HCT116 (cell line): ENCODE data around the gene UNC50. TPM values are rescaled to one million over a fixed set of nuclear protein-coding genes. Genes with fewer than 3 reads are reported as not detected.

Experiments
- ATAC-seq: fragments of 200-7000 bp; cut with Tn5 transposase; 2 replicates; pipeline ENCODE4 v1.9.1; 2020; ENCODE audit warnings: mild to moderate bottlenecking, moderate library complexity
- BruUV-seq: library from RNA; stranded (reverse); fragments of 400-500 nt; replicated peaks from 2 replicates; lab custom pipeline; 2021; lab: Mats Ljungman, UMichigan
- CTCF ChIA-PET: fragments of 300-600 bp; sonication (Branson Sonifier 250); formaldehyde crosslinking; loops from one replicate; lab custom pipeline; 2021; ENCODE audit warnings: antibody characterized with exemption; lab: Charles Lee
- POLR2A ChIA-PET: fragments of 300-600, 350-600 bp; sonication (Branson Sonifier 250); formaldehyde crosslinking; loops from one replicate; lab custom pipeline; 2021; ENCODE audit warnings: antibody characterized with exemption; lab: Charles Lee
- RAD21 ChIA-PET, 2 experiments: fragments of 300-600 bp; sonication (Branson Sonifier 250); formaldehyde crosslinking; loops; one replicate each; lab custom pipeline; 2023; ENCODE audit warnings: low total read pairs in 2 of 2; ENCODE audit not compliant: uncharacterized antibody in 2 of 2, unreplicated experiment in 2 of 2, low non-redundant PET in 1 of 2; lab: Charles Lee
- DNase-seq: peaks from one replicate; pipeline ENCODE4 v3.0.0-alpha.2; 2010; ENCODE audit warnings: low read depth, low spot score
- H2AFZ ChIP-seq: fragments of 200-600 bp; shearing (Covaris generic), sonication (generic); 2 replicates; pipeline ENCODE4 v1.6.1; 2017; ENCODE audit warnings: low read depth, mixed run types, mixed read lengths, antibody characterized with exemption, low read length; ENCODE audit not compliant: poor library complexity, severe bottlenecking
- H3K27ac ChIP-seq: 2 replicates; pipeline ENCODE4 v1.5.1; 2012; ENCODE audit warnings: low read depth, low read length
- H3K27me3 ChIP-seq: fragments of 200-600 bp; sonication (generic); 2 replicates; pipeline ENCODE4 v1.6.1; 2016; ENCODE audit warnings: mixed run types, low read length, mixed read lengths; ENCODE audit not compliant: insufficient read depth
- H3K36me3 ChIP-seq, 2 experiments: fragments of 200-500 bp in 1 of 2; fragments of 200-600 bp in 1 of 2; sonication (Bioruptor generic) in 1 of 2; sonication (generic) in 1 of 2; 2 replicates each; pipeline versions ENCODE4 v1.5.1 to v1.6.1; 2014 to 2016; ENCODE audit warnings: low read length in 2 of 2, inconsistent platforms in 1 of 2, mixed read lengths in 1 of 2, mixed run types in 1 of 2; ENCODE audit not compliant: insufficient read depth in 2 of 2, control insufficient read depth in 1 of 2
- H3K4me1 ChIP-seq, 2 experiments: fragments of 200-600 bp in 1 of 2; sonication (generic) in 1 of 2; 2 replicates each; pipeline versions ENCODE4 v1.5.1 to v1.6.1; 2012 to 2017; ENCODE audit warnings: low read length in 2 of 2, inconsistent platforms in 1 of 2, mild to moderate bottlenecking in 1 of 2, mixed read lengths in 1 of 2, mixed run types in 1 of 2, moderate library complexity in 1 of 2; ENCODE audit not compliant: insufficient read depth in 2 of 2, control insufficient read depth in 1 of 2
- H3K4me2 ChIP-seq: fragments of 200-600 bp; sonication (generic); 2 replicates; pipeline ENCODE4 v1.6.1; 2017; ENCODE audit warnings: mixed run types, low read length, mixed read lengths
- H3K4me3 ChIP-seq, 2 experiments: fragments of 200-600 bp in 1 of 2; sonication (generic) in 1 of 2; replicated peaks in 1 of 2; 2 replicates each; pipeline ENCODE4 v1.5.1; 2011 to 2016; ENCODE audit warnings: low read length in 2 of 2, control low read depth in 1 of 2, low read depth in 1 of 2, mild to moderate bottlenecking in 1 of 2, mixed read lengths in 1 of 2, mixed run types in 1 of 2
- H3K79me2 ChIP-seq: fragments of 200-600 bp; sonication (generic); 2 replicates; pipeline ENCODE4 v1.6.1; 2017; ENCODE audit warnings: mild to moderate bottlenecking, mixed run types, low read length, moderate library complexity, mixed read lengths; ENCODE audit not compliant: insufficient read depth
- H3K9ac ChIP-seq: fragments of 200-600 bp; sonication (generic); 2 replicates; pipeline ENCODE4 v1.6.1; 2016; ENCODE audit warnings: low read length, mixed read lengths
- H3K9me2 ChIP-seq: fragments of 200-600 bp; sonication (generic), shearing (Covaris generic); 2 replicates; pipeline ENCODE4 v1.6.1; 2017; ENCODE audit warnings: mixed run types, mild to moderate bottlenecking, moderate library complexity; ENCODE audit not compliant: insufficient read depth
- H3K9me3 ChIP-seq, 2 experiments: fragments of 200-500 bp in 1 of 2; fragments of 200-600 bp in 1 of 2; sonication (Bioruptor generic) in 1 of 2; sonication (generic) in 1 of 2; 2 replicates each; pipeline ENCODE4 v1.6.1; 2014 to 2017; ENCODE audit warnings: low read length in 2 of 2, mixed read lengths in 2 of 2, inconsistent platforms in 1 of 2, low read depth in 1 of 2, mild to moderate bottlenecking in 1 of 2, mixed run types in 1 of 2, moderate library complexity in 1 of 2; ENCODE audit not compliant: control insufficient read depth in 1 of 2, insufficient read depth in 1 of 2
- H4K20me1 ChIP-seq: fragments of 200-600 bp; sonication (generic), shearing (Covaris generic); 2 replicates; pipeline ENCODE4 v1.6.1; 2017; ENCODE audit warnings: mixed run types, mild to moderate bottlenecking, moderate library complexity; ENCODE audit not compliant: insufficient read depth
- CEBPB ChIP-seq: IDR thresholded peaks from 2 replicates; pipeline ENCODE4 v1.6.1; 2012; ENCODE audit warnings: low read depth
- ELF1 ChIP-seq: IDR thresholded peaks from 2 replicates; pipeline ENCODE4 v1.6.1; 2012; ENCODE audit warnings: low read depth, borderline replicate concordance
- EZH2 ChIP-seq: fragments of 200-600 bp; sonication (generic); IDR thresholded peaks from 2 replicates; pipeline ENCODE4 v1.6.1; 2017; ENCODE audit warnings: antibody characterized with exemption, mixed run types
- EZH2phosphoT487 ChIP-seq: fragments of 200-600 bp; IDR thresholded peaks from 2 replicates; pipeline ENCODE4 v1.6.1; 2018; ENCODE audit warnings: antibody characterized with exemption, borderline replicate concordance
- FOSL1 ChIP-seq: IDR thresholded peaks from 2 replicates; pipeline ENCODE4 v1.6.1; 2012; ENCODE audit warnings: low read depth
- POLR2A ChIP-seq: IDR thresholded peaks from 2 replicates; pipeline ENCODE4 v1.7.0; 2011; ENCODE audit warnings: borderline replicate concordance; ENCODE audit not compliant: insufficient read depth, insufficient read length; ENCODE audit errors: extremely low read depth
- RAD21 ChIP-seq: IDR thresholded peaks from 2 replicates; pipeline ENCODE4 v1.6.1; 2012; ENCODE audit warnings: low read depth, mild to moderate bottlenecking
- REST ChIP-seq: IDR thresholded peaks from 2 replicates; pipeline ENCODE4 v1.6.1; 2012; ENCODE audit warnings: low read depth
- SIN3A ChIP-seq: IDR thresholded peaks from 2 replicates; pipeline ENCODE4 v1.6.1; 2012; ENCODE audit warnings: low read depth
- SP1 ChIP-seq: IDR thresholded peaks from 2 replicates; pipeline ENCODE4 v1.6.1; 2012; ENCODE audit warnings: low read depth
- SRF ChIP-seq: IDR thresholded peaks from 2 replicates; pipeline ENCODE4 v1.6.1; 2012; ENCODE audit warnings: low read depth
- TCF7L2 ChIP-seq: IDR thresholded peaks from 2 replicates; pipeline ENCODE4 v1.7.0; 2011; ENCODE audit warnings: borderline replicate concordance, inconsistent platforms; ENCODE audit not compliant: insufficient read depth, insufficient read length; ENCODE audit errors: extremely low read depth
- YY1 ChIP-seq: IDR thresholded peaks from 2 replicates; pipeline ENCODE4 v1.6.1; 2011; ENCODE audit warnings: low read length, low read depth, moderate library complexity, mild to moderate bottlenecking; ENCODE audit not compliant: insufficient replicate concordance; ENCODE audit errors: extremely low read depth
- ZFX ChIP-seq: fragments of 450-650 bp; IDR thresholded peaks from 2 replicates; pipeline ENCODE4 v1.6.1; 2017
- intact Hi-C: fragments of 100-400 bp; cut with micrococcal nuclease; formaldehyde crosslinking; loops from 2 replicates; pipeline ENCODE4 v1.10.0; 2022
- total RNA-seq: library from RNA; stranded (reverse); gene quantifications from one replicate; pipeline ENCODE4 v1.2.1, GENCODE V29; 2021; ENCODE audit not compliant: unreplicated experiment
- TF ChIP-seq, protein P1 (sequence below): IDR thresholded peaks from 2 replicates; pipeline ENCODE4 v1.6.1; 2012

UNC50 gene
- total RNA-seq, 1 experiment from 2014 or later, result 33.0 TPM

GRCh38 chr2:98560256-98560771 is 48.1 kb upstream of the UNC50 start:
- ChIA-PET POLR2A (no interaction called here), RAD21 (no interaction called here), CTCF (interaction anchor here (2.2 kb wide), 1 partner anchor 9 kb away, joined by 11 read pairs; no protein-coding TSS in a partner anchor)
- ATAC-seq (no peak), DNase-seq (no peak)
- H3K79me2 ChIP-seq, result no peaks in the 10 kb centered on the region
- H3K4me2 ChIP-seq, result no peak overlapping the region
- no peaks in the 10 kb centered on the region for H3K27me3 ChIP-seq
- no peaks in the 10 kb centered on the region for H3K9me2 ChIP-seq
- H3K27ac ChIP-seq, result no peak overlapping the region
- TF ChIP-seq SIN3A (no peak), POLR2A (no peak), EZH2phosphoT487 (no peak), SRF (no peak), REST (no peak), YY1 (no peak), SP1 (no peak), ELF1 (no peak), FOSL1 (no peak), TCF7L2 (no peak), EZH2 (no peak), RAD21 (no peak), CEBPB (no peak), ZFX (no peak)
- TF ChIP-seq, protein P1, sequence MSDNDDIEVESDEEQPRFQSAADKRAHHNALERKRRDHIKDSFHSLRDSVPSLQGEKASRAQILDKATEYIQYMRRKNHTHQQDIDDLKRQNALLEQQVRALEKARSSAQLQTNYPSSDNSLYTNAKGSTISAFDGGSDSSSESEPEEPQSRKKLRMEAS, result no peak
- H4K20me1 ChIP-seq, result no peaks in the 10 kb centered on the region
- no peak overlapping the region for H3K4me3 ChIP-seq
- no peak overlapping the region for H3K9ac ChIP-seq
- H3K36me3 ChIP-seq, result no peaks in the 10 kb centered on the region
- H3K9me3 ChIP-seq, result no peaks in the 10 kb centered on the region
- intact Hi-C loops, result no loop called here
- no peak overlapping the region for H2AFZ ChIP-seq
- BruUV-seq, result no TSS peak
- peaks cover 0 to 6% of the 10 kb centered on the region in 2 experiments; a peak in 1 of 4 replicates for H3K4me1 ChIP-seq
